Measurements from ENCODE around the gene GLIS2. TPM values are rescaled to one million over a fixed set of nuclear protein-coding genes. Genes with fewer than 3 reads are reported as not detected.

GLIS2 gene
- total and polyA plus RNA-seq, 3 donors from 2014 or later, result 4.8 to 15.0 (median 6.7) TPM

DNA sequence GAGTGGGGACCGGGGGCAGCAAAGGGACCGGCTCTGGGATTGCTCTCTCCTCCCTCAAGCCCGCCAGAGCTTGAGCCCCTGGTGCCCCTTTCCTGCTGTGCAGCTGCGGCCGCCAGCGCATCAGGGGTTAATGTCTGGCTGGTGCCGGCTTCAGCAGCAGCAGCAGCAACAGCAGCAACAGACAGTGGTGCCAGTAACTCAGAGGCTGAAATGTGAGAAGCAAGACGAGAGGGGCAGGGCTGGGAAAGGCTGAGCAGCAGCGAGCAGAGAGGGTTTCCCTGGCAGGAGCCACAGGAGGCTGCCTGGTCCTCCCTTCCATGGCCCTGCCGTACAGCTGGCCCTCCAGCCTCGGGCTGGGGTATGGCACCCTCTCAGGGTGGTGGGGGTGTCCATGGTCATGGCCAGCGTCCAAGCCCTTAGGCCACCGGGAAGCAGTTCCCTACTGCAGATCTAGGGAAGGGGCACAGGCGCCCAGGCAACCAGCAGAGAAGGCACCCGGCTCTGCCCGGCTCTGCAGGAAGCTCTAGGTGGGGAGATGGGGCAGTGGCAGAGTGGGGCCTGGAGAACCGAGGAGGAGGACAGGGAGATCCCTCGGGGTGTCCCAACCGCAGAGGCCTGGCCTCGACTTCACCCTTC is 21.9 kb upstream of the GLIS2 start:
- peaks cover 13% of the 10 kb centered on the region for H3K4me1 ChIP-seq
- H3K27me3 ChIP-seq, result no peaks in the 10 kb centered on the region
- intact Hi-C loops (cut with DNase I; ENCODE audit: low total_unique reads), result no loop called here
- WGBS, 2 donors, result 31 to 46% methylated on average over 14 to 20 of the region's 20 CpGs
- peak; percentile 58 for DNase-seq
- TF ChIP-seq POLR2A (IDR thresholded peaks at IDR 0.05), result no peak
- TF ChIP-seq, protein P1, sequence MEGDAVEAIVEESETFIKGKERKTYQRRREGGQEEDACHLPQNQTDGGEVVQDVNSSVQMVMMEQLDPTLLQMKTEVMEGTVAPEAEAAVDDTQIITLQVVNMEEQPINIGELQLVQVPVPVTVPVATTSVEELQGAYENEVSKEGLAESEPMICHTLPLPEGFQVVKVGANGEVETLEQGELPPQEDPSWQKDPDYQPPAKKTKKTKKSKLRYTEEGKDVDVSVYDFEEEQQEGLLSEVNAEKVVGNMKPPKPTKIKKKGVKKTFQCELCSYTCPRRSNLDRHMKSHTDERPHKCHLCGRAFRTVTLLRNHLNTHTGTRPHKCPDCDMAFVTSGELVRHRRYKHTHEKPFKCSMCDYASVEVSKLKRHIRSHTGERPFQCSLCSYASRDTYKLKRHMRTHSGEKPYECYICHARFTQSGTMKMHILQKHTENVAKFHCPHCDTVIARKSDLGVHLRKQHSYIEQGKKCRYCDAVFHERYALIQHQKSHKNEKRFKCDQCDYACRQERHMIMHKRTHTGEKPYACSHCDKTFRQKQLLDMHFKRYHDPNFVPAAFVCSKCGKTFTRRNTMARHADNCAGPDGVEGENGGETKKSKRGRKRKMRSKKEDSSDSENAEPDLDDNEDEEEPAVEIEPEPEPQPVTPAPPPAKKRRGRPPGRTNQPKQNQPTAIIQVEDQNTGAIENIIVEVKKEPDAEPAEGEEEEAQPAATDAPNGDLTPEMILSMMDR (IDR thresholded peaks at IDR 0.05), result no peak
- H3K27ac ChIP-seq, result no peak overlapping the region
- no peaks in the 10 kb centered on the region for H3K9me3 ChIP-seq
- no peaks in the 10 kb centered on the region for H3K36me3 ChIP-seq (ENCODE audit: low read depth, missing control alignments)
- H3K4me3 ChIP-seq, result no peak overlapping the region

DNA sequence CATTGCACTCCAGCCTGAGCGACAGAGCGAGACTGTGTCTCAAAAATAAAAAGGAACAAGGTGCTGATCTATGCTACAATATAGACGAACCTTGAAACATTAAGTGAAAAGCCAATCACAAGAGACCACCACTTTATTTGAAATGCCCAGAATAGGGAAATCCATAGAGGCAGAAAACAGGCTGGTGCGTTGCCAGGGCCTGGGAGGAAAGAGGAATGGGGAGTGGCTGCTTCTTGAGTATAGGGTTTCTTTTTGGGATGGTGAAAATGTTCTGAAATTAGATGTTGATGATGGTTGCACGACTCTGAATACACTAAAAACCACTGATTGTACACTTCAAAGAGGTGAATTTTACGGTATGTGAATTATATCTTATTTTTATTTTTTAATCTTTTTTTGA is 20.3 kb upstream of the GLIS2 start:
- TF ChIP-seq POLR2A (IDR thresholded peaks at IDR 0.05), result no peak
- TF ChIP-seq, protein P1 (IDR thresholded peaks at IDR 0.05), result no peak
- Histone ChIP-seq H3K36me3 (ENCODE audit: low read depth, missing control alignments) (no peaks in the 10 kb centered on the region), H3K27ac (no peak overlapping the region), H3K27me3 (no peaks in the 10 kb centered on the region), H3K4me1 (peaks cover 18% of the 10 kb centered on the region), H3K4me3 (no peak overlapping the region), H3K9me3 (no peaks in the 10 kb centered on the region)
- intact Hi-C loops (cut with DNase I; ENCODE audit: low total_unique reads), result no loop called here
- DNase-seq, result no peak
- 91 to 94% methylated on average over 6 of the region's 6 CpGs for WGBS, 2 donors

DNA sequence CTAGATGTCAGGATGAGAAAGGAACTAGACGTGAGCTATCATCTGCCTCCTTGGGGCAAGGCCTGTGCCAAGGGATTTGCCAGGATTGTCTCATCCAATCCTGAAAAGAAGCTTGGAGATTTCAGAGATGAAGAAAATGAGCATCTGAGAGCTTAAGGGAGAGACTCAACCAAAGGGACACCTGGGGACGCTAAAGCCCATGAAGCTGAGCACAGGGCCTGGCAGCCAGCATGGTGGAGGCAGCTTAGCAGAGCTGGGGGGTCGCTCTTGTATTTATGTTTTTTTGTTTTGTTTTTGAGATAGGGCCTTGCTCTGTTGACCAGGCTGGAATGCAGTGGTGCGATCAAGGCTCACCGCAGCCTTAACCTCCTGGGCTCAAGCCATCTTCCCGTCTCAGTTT is 18.4 kb upstream of the GLIS2 start:
- H3K4me3 ChIP-seq, result no peak overlapping the region
- intact Hi-C loops (cut with DNase I; ENCODE audit: low total_unique reads), result no loop called here
- no peaks in the 10 kb centered on the region for H3K9me3 ChIP-seq
- 92 to 93% methylated on average over 6 of the region's 6 CpGs for WGBS, 2 donors
- DNase-seq, result no peak
- no peak for TF ChIP-seq POLR2A (IDR thresholded peaks at IDR 0.05)
- TF ChIP-seq, protein P1 (IDR thresholded peaks at IDR 0.05), result no peak
- peaks cover 18% of the 10 kb centered on the region for H3K4me1 ChIP-seq
- no peaks in the 10 kb centered on the region for H3K27me3 ChIP-seq
- no peaks in the 10 kb centered on the region for H3K36me3 ChIP-seq (ENCODE audit: low read depth, missing control alignments)
- H3K27ac ChIP-seq, result no peak overlapping the region

DNA sequence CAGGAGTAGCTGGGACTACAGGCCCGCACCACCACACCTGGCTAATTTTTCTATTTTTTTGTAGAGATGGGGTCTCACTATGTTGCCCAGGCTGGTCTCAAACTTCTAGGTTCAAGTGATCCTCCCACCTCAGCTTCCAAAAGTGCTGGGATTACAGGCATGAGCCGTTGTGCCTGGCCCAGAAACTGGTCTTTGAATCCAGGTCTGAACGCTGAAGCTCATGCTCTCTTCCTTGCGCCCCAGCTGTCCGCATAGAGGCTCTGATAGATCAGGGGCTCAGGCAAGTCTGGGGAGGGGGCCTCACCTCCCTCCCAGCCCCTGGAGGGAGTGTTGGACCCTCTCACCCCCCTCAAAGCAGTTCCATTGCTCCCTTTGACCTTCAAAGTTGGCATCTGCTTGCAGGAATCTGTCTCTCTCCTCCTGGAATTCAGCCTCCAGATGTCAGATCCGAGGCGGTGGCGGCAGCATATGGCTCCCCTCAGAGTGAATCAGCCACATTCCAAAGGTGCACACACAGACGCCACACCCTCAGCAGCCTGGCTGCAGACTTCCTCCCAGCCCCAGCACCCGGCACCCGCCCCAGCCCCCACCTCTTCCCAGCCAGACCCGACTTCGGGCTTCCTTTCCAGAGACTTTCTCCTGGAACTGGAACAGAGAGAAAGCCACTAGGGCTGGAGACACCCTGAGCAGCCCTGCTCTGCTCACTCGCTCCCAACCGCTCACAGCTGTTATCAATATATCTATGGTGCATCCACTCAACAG is 16.9 kb upstream of the GLIS2 start:
- intact Hi-C loops (cut with DNase I; ENCODE audit: low total_unique reads), result no loop called here
- H3K4me3 ChIP-seq, result no peak overlapping the region
- DNase-seq, result peak; percentile 35
- peaks cover 9% of the 10 kb centered on the region for H3K4me1 ChIP-seq
- no peaks in the 10 kb centered on the region for H3K27me3 ChIP-seq
- no peak for TF ChIP-seq POLR2A (IDR thresholded peaks at IDR 0.05)
- TF ChIP-seq, protein P1 (IDR thresholded peaks at IDR 0.05), result no peak
- H3K9me3 ChIP-seq, result no peaks in the 10 kb centered on the region
- H3K27ac ChIP-seq, result peak overlapping the region in 1 of 2 donors; percentile 56
- WGBS, 2 donors, result 45 to 60% methylated on average over 12 to 15 of the region's 15 CpGs
- no peaks in the 10 kb centered on the region for H3K36me3 ChIP-seq (ENCODE audit: low read depth, missing control alignments)

All from testis (tissue), 3 donors.